CD4-positive, CD25-positive, alpha-beta regulatory T cell (primary cell): Measurements from ENCODE around the gene PSME4. TPM values are rescaled to one million over a fixed set of nuclear protein-coding genes. Genes with fewer than 3 reads are reported as not detected.
"Not testable (repeated sequence)": the region's sequence is repeated elsewhere in the genome, so short reads cannot be mapped to it uniquely, and the experiment has no call there.

Experiments used
- ATAC-seq, 2 donors: fragments of 150-1000 bp; cut with Tn5 transposase; one replicate each; pipeline ENCODE4 v1.10.0; 2021; ENCODE audit warnings: low read depth in 2 of 2, moderate number of reproducible peaks in 2 of 2, moderate library complexity in 1 of 2
- DNase-seq, 3 donors: peaks; one replicate each; pipeline versions ENCODE4 v3.0.0 to v3.0.0-alpha.2; 2012 to 2022; ENCODE audit warnings: mixed read lengths in 1 of 3
- H3K27ac ChIP-seq: one replicate; pipeline ENCODE4 v1.7.0; 2013; ENCODE audit warnings: mild to moderate bottlenecking, low read length; ENCODE audit not compliant: insufficient read depth, poor library complexity, severe bottlenecking
- H3K27me3 ChIP-seq: one replicate; pipeline ENCODE4 v1.7.0; 2013; ENCODE audit warnings: low read length; ENCODE audit not compliant: control insufficient read depth, insufficient read depth
- H3K36me3 ChIP-seq: one replicate; pipeline ENCODE4 v1.7.0; 2013; ENCODE audit warnings: mild to moderate bottlenecking, low read length, moderate library complexity; ENCODE audit not compliant: control insufficient read depth, insufficient read depth
- H3K4me1 ChIP-seq: 2 replicates; pipeline ENCODE4 v1.7.0; 2013; ENCODE audit warnings: mild to moderate bottlenecking, low read length; ENCODE audit not compliant: insufficient read depth, control insufficient read depth, poor library complexity, severe bottlenecking
- H3K4me3 ChIP-seq: one replicate; pipeline ENCODE4 v1.7.0; 2013; ENCODE audit warnings: low read depth, mild to moderate bottlenecking, low read length, moderate library complexity
- H3K9me3 ChIP-seq, 2 experiments: 1 replicate in 1 of 2; 2 replicates in 1 of 2; pipeline ENCODE4 v1.7.0; 2013; ENCODE audit warnings: low read length in 2 of 2, mild to moderate bottlenecking in 1 of 2, moderate library complexity in 1 of 2; ENCODE audit not compliant: control insufficient read depth in 2 of 2
- H3K27ac Mint-ChIP-seq, 3 donors: one replicate each; pipeline ENCODE4 v1.8.0; 2020 to 2022; ENCODE audit warnings: mild to moderate bottlenecking in 3 of 3, mixed read lengths in 3 of 3, moderate library complexity in 2 of 3
- H3K27me3 Mint-ChIP-seq: one replicate; pipeline ENCODE4 v1.8.0; 2022; ENCODE audit warnings: mild to moderate bottlenecking, mixed read lengths
- H3K36me3 Mint-ChIP-seq: one replicate; pipeline ENCODE4 v1.8.0; 2020; ENCODE audit warnings: mixed read lengths
- H3K4me1 Mint-ChIP-seq, 4 donors: one replicate each; pipeline ENCODE4 v1.8.0; 2020 to 2022; ENCODE audit warnings: mixed read lengths in 4 of 4, mild to moderate bottlenecking in 1 of 4
- H3K4me3 Mint-ChIP-seq, 4 donors: one replicate each; pipeline ENCODE4 v1.8.0; 2020 to 2022; ENCODE audit warnings: mild to moderate bottlenecking in 4 of 4, mixed read lengths in 4 of 4, moderate library complexity in 3 of 4
- H3K9me3 Mint-ChIP-seq, 7 donors: one replicate each; pipeline ENCODE4 v1.8.0; 2020 to 2022; ENCODE audit warnings: mixed read lengths in 7 of 7, mild to moderate bottlenecking in 3 of 7, moderate library complexity in 2 of 7
- polyA plus RNA-seq, 4 donors: library from polyadenylated mRNA; unstranded; fragments of 300-500 nt; fragmentation: Illumina TruSeq; gene quantifications; one replicate each; pipeline ENCODE4 v1.2.3, GENCODE V29; 2021
- total RNA-seq: library from RNA; stranded (reverse); gene quantifications from one replicate; pipeline ENCODE4 v1.2.3, GENCODE V29; 2022

The PSME4 gene
- total and polyA plus RNA-seq, 5 donors from 2014 or later, result 5.8 to 114 (median 6.6) TPM

DNA sequence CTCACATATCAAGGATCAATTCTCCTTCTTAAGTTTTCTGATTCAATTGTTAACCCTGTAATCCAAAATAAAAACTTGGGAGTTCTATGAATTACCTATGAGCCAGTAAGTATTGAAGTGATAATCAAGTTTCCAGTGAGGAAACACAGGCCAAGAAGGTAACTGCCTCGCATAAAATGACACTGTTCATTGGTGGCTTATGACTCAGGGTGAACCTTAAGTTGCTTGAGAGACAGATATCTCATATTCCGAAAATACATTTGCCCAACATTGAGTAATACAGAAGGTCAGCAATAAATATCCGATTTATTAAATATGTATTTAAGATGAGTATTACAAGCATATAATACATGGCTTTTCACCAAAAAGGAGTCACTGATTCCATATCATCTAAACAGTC is 31.9 kb downstream of the PSME4 start:
- Mint-ChIP-seq H3K27me3 (no peaks in the 10 kb centered on the region), H3K4me1 (peaks cover 14 to 29% (median 15%) of the 10 kb centered on the region in 4 donors), H3K4me3 (no peak overlapping the region), H3K36me3 (peaks cover 36% of the 10 kb centered on the region), H3K9me3 (no peaks in the 10 kb centered on the region), H3K27ac (no peak overlapping the region)
- Histone ChIP-seq H3K27ac (no peak overlapping the region), H3K27me3 (no peaks in the 10 kb centered on the region), H3K4me1 (no peaks in the 10 kb centered on the region), H3K36me3 (peaks cover 76% of the 10 kb centered on the region), H3K4me3 (no peak overlapping the region), H3K9me3 (no peaks in the 10 kb centered on the region)
- ATAC-seq (no peak), DNase-seq (no peak)

DNA sequence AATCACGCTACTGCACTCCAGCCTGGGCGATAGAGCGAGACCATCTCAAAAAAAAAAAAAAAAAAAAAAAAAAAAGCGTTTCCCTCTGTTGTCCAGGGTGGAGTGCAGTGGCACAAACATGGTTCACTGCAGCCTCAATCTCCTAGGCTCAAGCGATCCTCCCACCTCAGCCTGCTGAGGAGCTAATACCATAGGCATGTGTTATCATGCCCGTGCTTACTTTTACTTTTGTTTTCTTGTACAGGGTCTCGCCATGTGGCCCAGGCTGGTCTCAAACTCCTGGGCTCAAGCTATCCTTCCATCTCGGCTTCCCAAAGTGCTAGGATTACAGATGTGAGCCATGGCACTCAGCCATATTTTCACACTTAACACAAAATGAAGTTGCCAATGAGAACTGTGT is 37.5 kb downstream of the PSME4 start:
- Mint-ChIP-seq H3K9me3 (no peaks in the 10 kb centered on the region), H3K27me3 (no peaks in the 10 kb centered on the region), H3K4me3 (no peak overlapping the region), H3K36me3 (peaks cover 49% of the 10 kb centered on the region), H3K27ac (peak overlapping the region in 1 of 3 donors; percentile 29), H3K4me1 (peaks cover 4 to 15% (median 10%) of the 10 kb centered on the region in 4 donors)
- Histone ChIP-seq H3K27me3 (no peaks in the 10 kb centered on the region), H3K9me3 (no peaks in the 10 kb centered on the region), H3K27ac (no peak overlapping the region), H3K36me3 (peaks cover 90% of the 10 kb centered on the region), H3K4me3 (no peak overlapping the region), H3K4me1 (no peaks in the 10 kb centered on the region)
- no peak for DNase-seq
- no peak for ATAC-seq

DNA sequence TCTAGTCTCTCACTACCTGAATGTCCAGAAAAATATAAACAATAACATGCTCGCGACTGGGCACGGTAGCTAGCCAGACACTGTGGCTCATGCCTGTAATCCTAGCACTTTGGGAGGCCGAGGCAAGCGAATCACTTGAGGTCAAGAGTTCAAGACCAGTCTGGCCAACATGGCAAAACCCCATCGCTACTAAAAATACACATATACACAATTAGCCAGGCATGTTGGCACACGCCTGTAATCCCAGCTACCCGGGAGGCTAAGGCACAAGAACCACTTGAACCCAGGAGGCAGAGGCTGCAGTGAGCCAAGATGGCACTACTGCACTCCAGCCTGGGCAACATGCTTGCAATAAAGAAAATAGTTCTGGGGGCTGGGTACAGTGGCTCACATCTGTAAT is 44.5 kb downstream of the PSME4 start:
- H3K27me3 Mint-ChIP-seq, DNase-seq, H3K4me3 ChIP-seq, H3K9me3 Mint-ChIP-seq, H3K27me3 ChIP-seq, H3K9me3 ChIP-seq, H3K4me3 Mint-ChIP-seq, H3K4me1 ChIP-seq, H3K27ac ChIP-seq, ATAC-seq: not testable (repeated sequence)
- Mint-ChIP-seq H3K27ac (peak overlapping the region in 1 of 3 donors; percentile 74), H3K4me1 (peaks cover 0 to 12% (median 1%) of the 10 kb centered on the region in 4 donors), H3K36me3 (peaks cover 49% of the 10 kb centered on the region)
- peaks cover 88% of the 10 kb centered on the region for H3K36me3 ChIP-seq

DNA sequence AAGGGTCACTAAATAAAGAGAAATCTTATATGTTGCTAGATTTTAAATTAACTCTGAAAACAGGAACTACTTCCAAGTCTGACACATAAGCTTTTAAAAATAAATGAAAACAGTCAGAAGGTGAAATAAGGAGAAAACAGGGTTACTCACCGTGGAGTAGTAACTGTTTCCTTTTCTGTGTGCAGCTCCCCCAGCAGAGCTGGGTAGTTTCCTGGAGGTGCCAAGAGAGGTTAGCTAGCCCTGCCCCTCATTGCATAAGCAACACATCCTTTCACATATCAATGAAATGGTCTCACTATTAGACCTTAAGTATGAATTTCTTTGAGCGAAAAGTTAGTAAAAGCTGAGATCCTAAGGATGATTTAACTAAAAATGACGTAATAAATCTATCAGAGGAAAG is 57.1 kb downstream of the PSME4 start:
- Mint-ChIP-seq H3K9me3 (no peaks in the 10 kb centered on the region), H3K4me3 (peak overlapping the region in 1 of 4 donors; percentile 21), H3K4me1 (peaks cover 15 to 18% (median 16%) of the 10 kb centered on the region in 4 donors), H3K27me3 (no peaks in the 10 kb centered on the region), H3K36me3 (peaks cover 20% of the 10 kb centered on the region), H3K27ac (peak overlapping the region; percentile 45 to 79 (median 69))
- ATAC-seq, result peak; percentile 97 to 98
- Histone ChIP-seq H3K4me3 (no peak overlapping the region), H3K9me3 (no peaks in the 10 kb centered on the region), H3K27ac (no peak overlapping the region), H3K27me3 (no peaks in the 10 kb centered on the region), H3K4me1 (peaks cover 7% of the 10 kb centered on the region), H3K36me3 (peaks cover 42% of the 10 kb centered on the region)
- peak in 2 of 3 donors; percentile 16 to 80 for DNase-seq

DNA sequence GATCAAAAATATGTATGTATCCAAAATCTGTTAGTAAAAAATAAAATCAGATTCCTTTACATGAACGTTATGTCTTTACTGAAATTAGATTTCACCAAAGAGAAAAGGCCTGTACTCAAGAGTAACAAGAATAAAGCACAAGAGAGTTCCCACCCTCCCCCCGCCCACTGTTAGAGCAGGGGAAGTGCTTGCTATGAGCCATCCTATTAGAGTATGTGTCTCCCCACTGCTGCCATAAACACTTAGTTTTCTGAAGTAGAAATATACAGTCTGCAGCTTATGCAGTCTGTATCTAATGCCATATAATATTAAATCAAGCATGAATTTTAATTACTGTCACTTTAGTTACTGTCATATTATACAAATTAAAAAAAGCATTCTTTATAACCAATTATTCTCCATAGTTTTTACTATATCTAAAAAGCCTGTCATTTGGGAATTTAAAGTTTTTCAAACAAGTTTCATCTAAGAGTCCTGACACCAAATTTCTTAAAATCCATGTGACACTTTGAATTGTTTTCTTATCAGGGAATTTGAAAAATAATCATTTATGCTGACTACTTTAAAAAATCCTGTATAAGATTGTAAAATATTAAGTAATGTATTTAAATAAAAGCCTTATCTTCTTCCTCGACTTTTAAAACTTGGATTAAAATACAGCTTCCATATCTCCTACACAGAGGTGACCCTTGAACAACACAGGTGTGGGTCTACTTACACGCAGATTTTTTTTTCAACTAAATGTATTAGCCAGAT is 59.2 kb downstream of the PSME4 start:
- Histone ChIP-seq H3K4me1 (peaks cover 7% of the 10 kb centered on the region), H3K27me3 (no peaks in the 10 kb centered on the region), H3K9me3 (no peaks in the 10 kb centered on the region), H3K4me3 (no peak overlapping the region), H3K27ac (no peak overlapping the region), H3K36me3 (peaks cover 45% of the 10 kb centered on the region)
- H3K36me3 Mint-ChIP-seq, result peaks cover 26% of the 10 kb centered on the region
- H3K4me1 Mint-ChIP-seq, result peaks cover 15 to 21% (median 17%) of the 10 kb centered on the region in 4 donors
- no peak overlapping the region for H3K4me3 Mint-ChIP-seq
- DNase-seq, result no peak
- ATAC-seq, result no peak
- H3K9me3 Mint-ChIP-seq, result no peaks in the 10 kb centered on the region
- no peaks in the 10 kb centered on the region for H3K27me3 Mint-ChIP-seq
- peak overlapping the region in 1 of 3 donors; percentile 27 for H3K27ac Mint-ChIP-seq

DNA sequence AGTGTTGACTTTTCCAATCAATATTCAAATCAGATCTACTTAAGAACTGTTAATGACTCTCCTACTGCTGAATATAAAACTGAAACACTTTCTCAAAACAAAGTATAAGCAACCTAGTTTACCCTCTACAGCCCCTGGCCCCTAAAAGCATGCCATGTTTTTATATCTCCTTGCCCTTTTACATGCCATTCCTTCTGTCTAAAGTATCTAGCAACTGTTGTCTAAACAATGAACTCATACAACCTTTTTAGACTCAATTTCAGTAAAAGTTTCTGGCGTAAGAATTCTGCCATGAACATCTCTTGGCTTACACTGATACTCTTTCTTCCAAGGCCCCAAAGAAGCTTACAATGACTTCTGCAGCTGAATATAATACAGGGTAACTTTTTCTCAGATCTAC is 63.2 kb downstream of the PSME4 start:
- Histone ChIP-seq H3K27ac (no peak overlapping the region), H3K36me3 (peaks cover 77% of the 10 kb centered on the region), H3K27me3 (no peaks in the 10 kb centered on the region), H3K4me3 (no peak overlapping the region), H3K4me1 (no peaks in the 10 kb centered on the region), H3K9me3 (no peaks in the 10 kb centered on the region)
- DNase-seq (no peak), ATAC-seq (no peak)
- Mint-ChIP-seq H3K36me3 (peaks cover 39% of the 10 kb centered on the region), H3K4me1 (peaks cover under 1 to 22% (median 10%) of the 10 kb centered on the region in 4 donors), H3K9me3 (no peaks in the 10 kb centered on the region), H3K4me3 (no peak overlapping the region), H3K27me3 (no peaks in the 10 kb centered on the region), H3K27ac (peak overlapping the region in 1 of 3 donors; percentile 20)

DNA sequence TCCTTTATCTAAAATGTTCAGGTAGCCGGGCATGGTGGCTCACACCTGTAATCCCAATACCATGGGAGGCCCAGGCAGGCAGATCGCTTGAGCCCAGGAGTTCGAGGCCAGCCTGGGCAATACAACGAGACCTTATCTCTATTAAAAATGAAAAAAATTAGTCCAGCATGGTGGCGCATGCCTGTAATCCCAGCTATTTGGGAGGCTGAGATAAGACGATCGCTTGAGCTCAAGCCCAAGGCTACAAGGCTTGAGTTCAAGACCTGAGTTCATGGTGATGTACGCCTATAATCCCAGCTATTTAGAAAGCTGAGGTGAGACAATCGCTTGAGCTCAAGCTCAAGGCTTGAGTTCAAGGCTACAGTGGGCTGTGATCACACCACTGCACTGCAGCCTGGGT is 65.4 kb downstream of the PSME4 start:
- Mint-ChIP-seq H3K27me3 (no peaks in the 10 kb centered on the region), H3K9me3 (no peaks in the 10 kb centered on the region), H3K27ac (no peak overlapping the region), H3K4me1 (peaks cover 0 to 22% (median 3%) of the 10 kb centered on the region in 4 donors), H3K4me3 (no peak overlapping the region), H3K36me3 (peaks cover 51% of the 10 kb centered on the region)
- H3K27me3 ChIP-seq, result no peaks in the 10 kb centered on the region
- H3K36me3 ChIP-seq, result peaks cover 92% of the 10 kb centered on the region
- no peak overlapping the region for H3K27ac ChIP-seq
- no peak overlapping the region for H3K4me3 ChIP-seq
- no peaks in the 10 kb centered on the region for H3K4me1 ChIP-seq
- H3K9me3 ChIP-seq, result no peaks in the 10 kb centered on the region
- DNase-seq (no peak), ATAC-seq (no peak)

DNA sequence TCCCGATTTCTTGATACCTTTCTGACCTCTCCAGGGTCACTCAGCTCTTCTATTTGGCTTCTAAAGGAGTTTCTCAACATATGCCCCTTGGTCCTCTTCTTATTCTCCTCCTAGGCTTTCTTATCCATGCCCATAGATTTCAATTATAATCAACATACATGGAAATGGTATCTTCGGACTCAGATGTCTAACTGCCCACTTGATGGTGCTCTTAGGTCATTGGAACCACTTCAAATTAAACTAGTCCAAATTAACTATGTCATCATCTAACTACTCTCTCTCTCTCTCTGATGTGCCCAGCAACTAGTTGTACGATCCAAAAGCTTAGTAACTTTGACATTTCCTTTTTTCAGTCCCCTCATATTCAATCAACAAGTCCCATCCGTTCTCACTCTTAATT is 67.8 kb downstream of the PSME4 start:
- Histone ChIP-seq H3K4me3 (no peak overlapping the region), H3K27ac (no peak overlapping the region), H3K4me1 (no peaks in the 10 kb centered on the region), H3K9me3 (no peaks in the 10 kb centered on the region), H3K36me3 (peaks cover 92% of the 10 kb centered on the region), H3K27me3 (no peaks in the 10 kb centered on the region)
- Mint-ChIP-seq H3K27me3 (no peaks in the 10 kb centered on the region), H3K9me3 (no peaks in the 10 kb centered on the region), H3K4me3 (no peak overlapping the region), H3K4me1 (peaks cover 0 to 22% (median 2%) of the 10 kb centered on the region in 4 donors), H3K27ac (peak overlapping the region; percentile 6 to 90 (median 13)), H3K36me3 (peaks cover 58% of the 10 kb centered on the region)
- ATAC-seq, result no peak
- DNase-seq, result no peak
